AG20443 (cell line): ENCODE data around the gene GLIS1.

ENCODE experiments used
- DNase-seq: peaks from one replicate; pipeline ENCODE4 v3.0.0; 2012; ENCODE audit warnings: low spot score, mixed read lengths

Gene GLIS1

DNA sequence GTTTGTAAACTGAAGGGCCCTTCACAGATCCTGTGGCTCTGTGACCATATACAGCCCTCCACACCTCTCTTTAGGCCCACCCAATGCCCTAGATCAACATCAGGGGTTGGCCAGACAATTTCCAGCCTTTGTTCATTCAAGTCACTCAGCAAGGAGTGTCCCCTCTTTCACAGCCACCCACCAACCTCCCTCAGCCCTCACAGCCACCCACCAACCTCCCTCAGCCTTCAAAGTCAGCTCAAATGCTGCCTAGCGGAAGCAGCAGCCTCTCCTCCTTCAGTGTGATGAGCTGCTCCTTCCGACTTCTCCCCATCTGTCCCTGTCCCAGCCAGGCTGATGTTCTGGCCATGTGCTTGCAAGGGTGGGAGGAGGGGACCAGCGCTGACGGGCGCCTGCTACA is 208.4 kb downstream of the GLIS1 start:
- DNase-seq: no peak

DNA sequence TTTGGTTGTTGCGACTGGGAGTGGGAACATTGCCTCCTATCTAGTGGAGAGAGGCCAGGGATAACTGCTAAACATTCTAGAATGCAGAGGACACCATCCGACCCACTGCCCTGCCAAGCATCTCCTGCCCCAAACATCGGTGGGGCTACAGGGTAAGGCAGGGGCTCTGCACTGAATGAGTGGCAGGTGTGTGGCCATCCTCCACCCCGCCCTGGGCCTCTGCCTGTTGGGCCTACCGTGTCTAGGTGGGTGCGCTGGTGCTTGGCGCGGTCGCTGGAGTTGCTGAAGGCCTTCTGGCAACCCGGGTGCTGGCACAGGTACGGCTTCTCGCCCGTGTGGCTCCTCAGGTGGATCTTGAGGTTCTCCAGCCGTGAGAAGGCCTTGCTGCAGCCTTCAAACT is 209.4 kb downstream of the GLIS1 start:
- DNase-seq: no peak

GRCh38 chr1:53527368-53527767 is 211.6 kb downstream of the GLIS1 start:
- DNase-seq: no peak

GRCh38 chr1:53526451-53527101 is 212.4 kb downstream of the GLIS1 start:
- DNase-seq: peak; percentile 90

GRCh38 chr1:53525595-53525994 is 213.4 kb downstream of the GLIS1 start:
- no peak for DNase-seq

DNA sequence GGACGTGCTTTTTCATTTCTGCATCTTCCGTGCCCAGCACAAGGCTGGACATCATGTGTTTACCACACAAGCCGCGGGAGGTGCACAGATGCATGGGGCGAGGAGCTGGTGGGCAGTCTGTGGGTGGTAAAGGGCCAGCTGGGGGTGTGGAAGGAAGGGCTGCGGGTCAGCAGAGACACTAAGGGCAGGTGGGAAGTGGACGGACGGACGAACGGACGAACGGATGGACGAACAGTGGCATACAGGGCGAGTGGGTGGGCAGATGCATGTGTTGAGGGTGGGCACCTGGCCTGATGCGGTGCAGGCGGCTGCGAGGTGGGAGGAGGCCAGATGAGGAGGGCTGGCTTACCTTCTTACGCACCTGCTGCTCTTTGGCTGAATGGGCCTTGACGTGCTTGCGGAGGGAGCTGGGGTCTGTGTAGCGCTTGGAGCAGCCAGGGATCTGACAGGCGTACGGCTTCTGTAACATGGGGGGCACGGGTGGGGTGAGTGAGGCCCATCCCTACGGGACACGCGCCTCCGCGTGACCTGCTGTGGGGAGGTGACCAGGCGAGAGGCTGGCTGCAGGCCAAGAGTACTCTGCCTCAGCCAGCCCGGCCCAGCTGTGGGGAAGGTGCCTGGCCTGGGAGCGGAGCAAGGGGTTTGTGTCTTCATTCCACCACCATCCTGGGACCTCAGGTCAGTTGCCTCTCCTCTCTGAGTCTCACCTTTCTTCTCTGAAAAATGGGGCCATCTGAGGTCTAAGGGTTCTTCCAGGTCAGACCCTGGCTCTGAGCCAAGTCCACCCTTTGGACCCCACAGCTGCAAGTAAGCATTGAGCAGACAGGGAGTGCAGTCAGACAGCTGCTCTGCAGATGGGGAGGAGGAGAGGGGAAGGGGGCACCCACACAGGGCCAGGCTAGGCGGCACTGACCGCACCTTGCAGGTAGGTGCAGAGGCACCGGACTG is 214.3 kb downstream of the GLIS1 start:
- DNase-seq: no peak

DNA sequence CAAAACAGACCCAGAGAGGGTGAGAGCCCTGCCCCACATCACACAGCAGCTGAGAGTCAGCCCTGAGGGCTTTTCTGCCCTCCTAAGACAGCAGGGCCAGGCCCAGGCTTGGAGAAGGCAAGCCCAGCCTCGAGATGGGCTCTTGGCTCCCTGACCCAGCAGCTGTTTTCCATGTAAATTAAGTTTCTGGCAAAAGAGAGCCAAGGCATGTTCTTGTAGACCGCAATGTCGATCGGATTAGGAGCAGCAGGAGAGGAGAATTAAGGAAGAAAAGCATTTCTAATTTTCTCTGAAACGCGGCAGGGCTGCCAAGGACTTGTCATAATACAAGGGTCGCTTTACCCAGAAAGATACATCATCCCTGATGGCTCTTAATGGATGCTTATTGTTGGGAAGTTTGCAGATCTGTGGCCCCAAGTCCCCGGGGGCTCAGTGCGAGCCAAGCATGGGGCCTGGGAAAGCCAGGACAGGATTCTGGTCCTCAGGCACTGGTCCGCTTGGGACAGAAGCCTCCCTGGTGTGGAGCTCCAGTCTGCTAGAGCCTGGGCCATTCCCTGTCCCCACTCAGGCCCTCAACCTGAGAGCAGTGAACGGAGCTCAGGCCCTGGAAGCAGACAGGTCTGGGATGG is 216.9 kb downstream of the GLIS1 start:
- DNase-seq: peak; percentile 38

DNA sequence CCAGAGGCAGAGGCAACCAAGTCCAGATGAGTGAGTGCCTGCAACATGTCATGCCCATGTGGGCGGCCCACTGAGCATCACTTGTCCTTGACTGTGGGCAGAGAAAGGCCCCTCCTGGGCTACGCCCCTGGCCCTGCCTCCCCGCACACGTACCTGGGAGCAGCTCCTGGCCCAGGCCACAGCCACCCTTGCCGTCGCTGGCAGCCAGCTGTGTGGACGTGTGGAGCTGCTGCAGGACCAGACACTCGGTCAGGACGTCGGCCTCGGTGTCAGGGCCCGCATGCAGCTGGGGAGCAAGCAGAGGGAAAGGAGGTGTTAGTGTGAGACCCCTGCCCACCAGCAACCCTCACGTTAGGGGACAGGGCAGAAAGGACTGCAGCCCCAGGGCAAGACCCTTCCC is 218.5 kb downstream of the GLIS1 start:
- no peak for DNase-seq

- DNase-seq: peak; percentile 51
These were observed 219.5 kb downstream of the GLIS1 start for GRCh38 chr1:53519421-53519820.

DNA sequence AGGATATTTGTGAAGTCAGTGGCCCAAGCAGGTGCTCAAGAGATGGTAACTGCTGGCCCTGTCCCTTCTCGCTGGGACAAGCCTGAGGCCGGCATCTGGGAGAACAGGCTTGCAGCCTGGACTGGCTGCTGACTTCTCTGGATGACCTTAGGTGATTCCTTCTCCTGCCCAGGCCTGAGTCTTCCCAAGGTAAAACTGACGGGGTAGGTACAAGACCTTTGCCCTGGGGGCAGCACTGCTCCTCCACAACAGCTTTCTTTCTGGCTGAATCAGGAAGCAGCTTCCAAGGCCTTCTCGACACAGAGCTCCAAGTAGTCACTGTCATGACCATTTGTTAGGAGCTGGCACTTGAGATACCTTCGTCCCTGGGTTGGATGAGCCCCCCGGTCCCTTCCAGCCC is 220.2 kb downstream of the GLIS1 start:
- DNase-seq: no peak

DNA sequence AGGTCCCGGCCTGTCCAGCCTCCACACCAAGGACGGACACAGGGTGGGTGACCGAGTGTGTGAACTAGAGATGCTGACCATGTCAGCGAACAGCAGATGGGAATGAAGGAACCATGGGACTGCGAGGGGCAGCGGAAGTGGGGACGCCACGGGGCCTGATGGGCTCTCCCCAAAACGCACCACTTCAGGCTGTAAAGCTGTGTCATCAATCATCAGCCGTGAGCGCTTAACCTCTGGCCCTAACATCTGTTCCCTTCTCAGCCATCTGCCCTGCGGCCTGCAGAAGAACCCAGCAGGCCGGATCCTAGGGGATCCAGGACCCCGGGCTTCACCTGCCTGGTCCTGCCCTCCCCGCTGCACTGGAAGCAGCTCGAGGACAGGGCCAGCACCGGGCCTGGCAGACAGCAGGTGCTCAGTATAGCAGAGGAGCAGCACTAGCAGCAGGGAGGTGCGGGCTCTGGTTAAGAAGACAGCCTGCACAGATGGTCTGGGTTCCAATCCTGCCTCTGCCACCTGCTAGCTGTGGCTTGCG is 221.1 kb downstream of the GLIS1 start:
- DNase-seq: no peak

DNA sequence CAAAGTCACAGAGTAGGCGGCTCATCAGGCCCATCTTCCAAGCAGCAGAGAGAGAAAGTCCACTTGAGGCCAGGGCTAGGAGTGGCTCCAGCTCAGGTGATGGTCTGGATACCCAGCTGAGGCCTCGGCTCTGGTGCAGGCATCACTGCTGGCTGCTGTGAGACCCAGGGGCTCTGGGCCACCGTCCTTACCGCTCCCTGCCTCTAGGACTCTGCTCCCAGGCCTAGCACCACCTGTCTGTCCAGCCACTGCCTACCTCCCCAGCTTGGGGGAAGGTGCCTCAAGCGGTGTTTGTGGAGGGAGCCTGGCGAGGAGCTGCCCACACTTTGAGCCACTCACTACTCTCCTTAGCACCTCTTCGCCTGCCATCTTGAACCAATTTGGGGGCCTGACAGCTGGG is 221.9 kb downstream of the GLIS1 start:
- no peak for DNase-seq

DNA sequence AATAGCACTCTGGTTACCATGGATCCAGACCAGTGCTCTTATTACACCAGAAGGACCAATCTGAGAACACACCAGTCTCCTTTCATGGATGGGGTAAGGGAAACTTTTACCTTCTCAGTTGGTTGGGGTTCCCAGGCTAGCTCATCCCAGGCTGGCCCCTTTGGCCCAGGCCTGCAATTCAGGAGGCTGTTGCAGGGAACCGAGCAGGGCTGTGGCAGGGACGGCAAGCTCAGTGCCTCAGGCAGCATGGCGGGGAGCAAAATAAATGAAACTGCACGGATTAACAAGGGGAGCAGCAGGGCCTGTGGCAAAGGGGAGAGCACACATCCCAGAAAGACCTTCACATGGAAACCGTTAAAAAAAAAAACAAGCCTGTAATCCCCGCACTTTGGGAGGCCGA is 222.8 kb downstream of the GLIS1 start:
- no peak for DNase-seq

DNA sequence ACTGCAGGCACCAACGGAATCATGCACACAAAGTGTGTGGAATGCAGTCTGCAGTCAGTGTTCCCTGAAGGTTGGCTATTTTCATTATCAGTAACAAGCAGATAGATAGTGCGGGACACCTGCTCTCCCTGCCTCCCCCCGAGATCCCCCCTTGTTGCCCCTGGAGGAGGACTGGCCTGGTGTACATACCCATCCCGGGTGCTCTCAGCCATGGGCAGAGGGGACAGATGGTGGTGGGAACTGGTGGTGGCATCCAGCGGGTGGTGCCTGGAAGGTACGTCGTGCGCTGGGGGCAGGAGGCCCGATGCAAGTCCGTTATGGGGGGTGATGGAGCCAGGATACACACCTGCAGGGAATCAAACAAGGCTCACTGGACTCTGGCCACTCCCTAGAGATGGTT is 224.5 kb downstream of the GLIS1 start:
- no peak for DNase-seq

DNA sequence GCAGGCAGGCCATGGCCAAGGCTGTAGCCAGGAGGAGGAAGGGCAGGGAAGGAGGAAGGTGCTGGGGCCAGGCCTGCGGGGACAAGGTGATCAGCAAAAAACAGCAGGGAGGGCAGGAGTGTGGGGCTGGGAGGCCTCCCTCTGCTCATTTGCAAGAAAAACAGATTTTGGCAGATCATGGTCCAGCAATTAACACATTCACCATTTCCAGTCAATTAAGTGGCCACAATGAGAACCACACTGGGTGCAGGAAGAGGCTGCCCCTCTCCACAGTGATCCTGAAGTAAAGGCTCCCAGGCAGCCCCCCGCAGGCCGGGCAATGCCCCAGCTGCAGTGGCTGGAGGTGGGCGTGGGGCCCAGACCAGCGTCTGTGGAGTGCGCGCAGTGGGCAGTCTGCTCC is 225.1 kb downstream of the GLIS1 start:
- DNase-seq: no peak

GRCh38 chr1:53512807-53513755 is 225.9 kb downstream of the GLIS1 start:
- DNase-seq: no peak

GRCh38 chr1:53511933-53512806 is 226.8 kb downstream of the GLIS1 start:
- peak; percentile 60 for DNase-seq

DNA sequence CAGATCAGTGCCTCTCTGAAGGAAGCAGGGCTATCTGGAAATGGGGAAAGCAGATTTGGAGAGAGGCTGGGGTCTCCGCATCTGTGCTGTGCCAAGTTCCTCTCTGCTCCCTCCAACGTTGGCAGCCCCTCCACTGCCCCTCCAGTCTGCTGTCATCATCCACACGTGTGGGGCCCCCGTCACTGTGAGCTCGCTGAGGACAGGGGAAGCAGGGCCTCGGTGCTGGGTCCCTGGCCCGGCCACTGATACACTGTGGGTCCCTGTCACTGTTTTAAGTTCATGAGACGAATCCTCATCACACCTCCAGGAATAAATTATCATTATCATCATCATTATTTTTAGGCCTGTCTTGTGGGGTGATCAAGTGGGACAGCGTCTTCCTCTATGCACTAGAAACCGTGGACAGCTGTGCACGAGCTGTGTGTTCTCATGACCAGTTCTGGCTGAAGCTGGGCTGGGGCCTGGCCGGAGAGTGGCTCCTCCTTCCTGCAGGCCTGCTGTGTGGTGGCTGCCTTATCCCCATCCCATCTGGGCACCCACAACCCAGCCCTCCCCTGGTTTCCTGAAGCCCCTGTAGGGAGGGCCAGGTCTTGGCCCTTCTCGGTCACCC is 227.5 kb downstream of the GLIS1 start:
- no peak for DNase-seq

DNA sequence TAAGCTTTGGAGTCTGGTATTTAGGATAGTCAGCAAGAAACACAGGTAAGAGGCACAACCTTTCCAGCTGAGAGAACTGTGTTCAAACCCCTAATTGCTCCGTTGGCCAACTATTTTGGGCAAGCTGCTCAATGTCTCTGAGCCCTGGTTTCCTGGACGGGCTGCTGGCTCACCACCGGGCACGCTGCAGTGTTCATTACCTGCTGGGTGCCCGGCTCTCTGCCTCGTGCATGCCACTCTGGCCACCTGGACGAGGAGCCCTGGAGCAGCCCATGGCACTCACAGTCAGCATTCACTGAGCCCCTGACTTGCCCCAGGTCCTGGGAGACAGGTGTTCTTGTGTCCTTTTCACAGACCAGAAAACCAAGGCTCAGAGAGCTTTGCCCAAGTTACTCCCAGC is 228.7 kb downstream of the GLIS1 start:
- no peak for DNase-seq

DNA sequence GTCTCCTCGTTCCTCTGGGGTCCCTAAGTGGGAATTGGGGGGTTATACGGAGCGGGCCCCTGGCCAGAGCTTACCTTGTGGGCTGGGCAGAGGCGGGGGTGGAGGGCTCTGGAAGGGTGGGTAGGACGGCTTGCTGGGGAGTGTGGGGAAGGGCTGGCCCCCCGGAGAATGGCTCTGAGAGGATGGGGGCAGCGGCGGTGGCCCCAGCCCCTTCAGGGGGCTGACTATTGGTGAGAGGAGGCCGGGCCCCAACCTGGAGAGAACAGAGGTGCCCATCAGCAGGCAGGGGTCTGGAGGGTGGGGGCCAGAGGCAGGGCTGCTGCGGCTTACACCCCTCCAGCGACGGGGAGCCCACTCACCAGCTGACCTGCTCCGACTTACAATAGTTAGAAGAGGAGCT is 229.2 kb downstream of the GLIS1 start:
- no peak for DNase-seq
